ENCODE measurements around the gene WDR37.

- TF ChIP-seq SMARCA4 (IDR thresholded peaks at IDR 0.05) (no peak), RFX5 (IDR thresholded peaks at IDR 0.05; ENCODE audit: low read depth, low read length) (no peak), TEAD1 (CRISPR knock-in tag; IDR thresholded peaks at IDR 0.05) (no peak), BRD9 (IDR thresholded peaks at IDR 0.05; ENCODE audit: low read depth, partially characterized antibody) (no peak), CTCF (IDR thresholded peaks at IDR 0.05 in 2 of 3, conservative IDR thresholded peaks at IDR 0.05 in 1 of 3; ENCODE audit: insufficient read depth in 2 of 3, low read depth in 1 of 3, low read length in 3 of 3) (peak in 1 of 3 experiments; percentile 26; a peak in 1 of 6 replicates), TEAD4 (IDR thresholded peaks at IDR 0.05; ENCODE audit: low read length) (no peak), TEAD4 (CRISPR knock-in tag; IDR thresholded peaks at IDR 0.05; ENCODE audit: borderline replicate concordance) (no peak), TFE3 (CRISPR knock-in tag; IDR thresholded peaks at IDR 0.05) (no peak)
These were observed 107.0 kb downstream of the WDR37 start for GRCh38 chr10:1163204-1163660.

Measured in K562 (cell line).